Gastroesophageal sphincter (tissue), 4 donors: ENCODE results near the gene SDK1. TPM values are rescaled to one million over a fixed set of nuclear protein-coding genes. Genes with fewer than 3 reads are reported as not detected.

Source experiments
- ATAC-seq: fragments of 150-250 bp; one replicate; pipeline ENCODE4 v1.9.1; 2016; ENCODE audit warnings: mild to moderate bottlenecking, moderate library complexity
- H3K27ac ChIP-seq, 4 donors: fragments of 200-600 bp; sonication (generic) in 3 of 4; 1 replicate in 3 of 4; 2 replicates in 1 of 4; pipeline ENCODE4 v1.5.1; 2016 to 2019
- H3K27me3 ChIP-seq: fragments of 200-600 bp; sonication (generic); one replicate; pipeline ENCODE4 v1.5.1; 2019
- H3K36me3 ChIP-seq, 2 donors: fragments of 200-600 bp; sonication (generic); one replicate each; pipeline ENCODE4 v1.5.1; 2019; ENCODE audit warnings: control low read depth in 1 of 2
- H3K4me1 ChIP-seq, 3 donors: fragments of 200-600 bp; sonication (generic); 1 replicate in 2 of 3; 2 replicates in 1 of 3; pipeline ENCODE4 v1.5.1; 2016 to 2019; ENCODE audit warnings: control low read depth in 2 of 3
- H3K4me3 ChIP-seq, 2 donors: fragments of 200-600 bp; sonication (generic); one replicate each; pipeline ENCODE4 v1.5.1; 2019; ENCODE audit warnings: mild to moderate bottlenecking in 1 of 2, moderate library complexity in 1 of 2
- H3K9me3 ChIP-seq, 3 donors: fragments of 200-600 bp; sonication (generic); one replicate each; pipeline ENCODE4 v1.5.1; 2017 to 2019; ENCODE audit warnings: control low read depth in 2 of 3
- EP300 ChIP-seq: sonication (generic); formaldehyde crosslinking; IDR thresholded peaks from one replicate; pipeline ENCODE4 v1.6.1; 2017; ENCODE audit warnings: antibody characterized with exemption, mild to moderate bottlenecking
- POLR2A ChIP-seq, 2 donors: fragments of 450-650 bp; IDR thresholded peaks; one replicate each; pipeline ENCODE4 v1.6.1; 2017; ENCODE audit warnings: antibody characterized with exemption in 2 of 2, mild to moderate bottlenecking in 2 of 2, moderate library complexity in 1 of 2
- POLR2AphosphoS5 ChIP-seq: sonication (generic); formaldehyde crosslinking; IDR thresholded peaks from one replicate; pipeline ENCODE4 v1.6.1; 2017; ENCODE audit warnings: antibody characterized with exemption
- WGBS, 2 donors: methylation state at CpG; one replicate each; pipeline ENCODE4 v1.1.5; 2018; ENCODE audit warnings: low coverage in 1 of 2; 5-methylcytosine and 5-hydroxymethylcytosine counted together
- total RNA-seq, 4 donors: library from RNA; depleted of rRNA; stranded (reverse); fragments of >200 nt; gene quantifications; one replicate each; pipeline ENCODE4 v1.1.0, GENCODE V29; 2016
- TF ChIP-seq, protein P1 (sequence below), 4 experiments: fragments of 200-600 bp in 2 of 4; fragments of 450-650 bp in 2 of 4; sonication (generic) in 1 of 4; IDR thresholded peaks; one replicate each; pipeline ENCODE4 v1.5.1; 2017 to 2019; ENCODE audit warnings: antibody characterized with exemption in 4 of 4, mild to moderate bottlenecking in 2 of 4, moderate library complexity in 2 of 4

SDK1 gene
- total RNA-seq, 4 donors from 2014 or later: 6.1 to 13.6 (median 8.7) TPM

GRCh38 chr7:4124556-4125477 is 823.8 kb downstream of the SDK1 start:
- no peak for TF ChIP-seq EP300
- TF ChIP-seq POLR2AphosphoS5: no peak
- TF ChIP-seq POLR2A (IDR thresholded peaks at IDR 0.05): no peak
- TF ChIP-seq, protein P1, sequence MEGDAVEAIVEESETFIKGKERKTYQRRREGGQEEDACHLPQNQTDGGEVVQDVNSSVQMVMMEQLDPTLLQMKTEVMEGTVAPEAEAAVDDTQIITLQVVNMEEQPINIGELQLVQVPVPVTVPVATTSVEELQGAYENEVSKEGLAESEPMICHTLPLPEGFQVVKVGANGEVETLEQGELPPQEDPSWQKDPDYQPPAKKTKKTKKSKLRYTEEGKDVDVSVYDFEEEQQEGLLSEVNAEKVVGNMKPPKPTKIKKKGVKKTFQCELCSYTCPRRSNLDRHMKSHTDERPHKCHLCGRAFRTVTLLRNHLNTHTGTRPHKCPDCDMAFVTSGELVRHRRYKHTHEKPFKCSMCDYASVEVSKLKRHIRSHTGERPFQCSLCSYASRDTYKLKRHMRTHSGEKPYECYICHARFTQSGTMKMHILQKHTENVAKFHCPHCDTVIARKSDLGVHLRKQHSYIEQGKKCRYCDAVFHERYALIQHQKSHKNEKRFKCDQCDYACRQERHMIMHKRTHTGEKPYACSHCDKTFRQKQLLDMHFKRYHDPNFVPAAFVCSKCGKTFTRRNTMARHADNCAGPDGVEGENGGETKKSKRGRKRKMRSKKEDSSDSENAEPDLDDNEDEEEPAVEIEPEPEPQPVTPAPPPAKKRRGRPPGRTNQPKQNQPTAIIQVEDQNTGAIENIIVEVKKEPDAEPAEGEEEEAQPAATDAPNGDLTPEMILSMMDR (IDR thresholded peaks at IDR 0.05): no peak
- ATAC-seq: no peak
- WGBS, 2 donors: 92 to 97% methylated on average over 3 to 5 of the region's 5 CpGs

DNA sequence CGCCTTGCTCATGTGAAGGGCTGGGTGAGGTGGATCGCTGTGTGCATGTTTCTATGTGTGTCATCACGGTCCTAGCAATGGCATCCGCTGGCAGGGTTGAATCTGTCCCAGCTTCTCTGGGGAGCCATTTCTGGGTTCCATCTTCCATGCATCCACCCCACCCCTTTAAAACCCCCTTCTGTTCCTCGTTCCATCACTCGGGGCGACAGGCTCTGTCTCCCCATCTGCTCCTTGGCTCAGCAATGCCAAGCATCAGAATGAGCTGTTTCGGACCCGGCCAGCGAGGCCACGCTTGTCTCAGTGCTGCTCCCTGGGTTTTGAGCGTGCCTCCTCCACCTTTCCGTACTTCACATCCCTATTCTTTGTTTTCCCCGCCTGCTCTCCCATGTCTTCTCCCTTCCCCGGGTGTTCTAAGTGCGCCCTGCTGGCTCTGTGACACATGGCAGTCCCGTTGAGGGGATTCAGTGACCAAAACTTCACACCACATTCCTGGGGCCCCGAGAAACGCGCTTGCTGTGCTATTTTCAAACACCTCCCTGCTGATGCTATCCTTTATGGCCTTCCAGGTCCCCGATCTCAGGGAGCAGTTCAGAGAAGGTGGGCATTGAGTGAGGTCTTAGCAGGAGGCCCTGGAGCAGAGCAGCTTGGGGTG is 827.0 kb downstream of the SDK1 start:
- no peak for ATAC-seq
- H3K27ac ChIP-seq: no peak overlapping the region

More at GRCh38 chr7:4124556-4125477, 823.8 kb downstream of the SDK1 start:
- peaks cover 0 to 12% (median 0%) of the 10 kb centered on the region in 3 donors for H3K9me3 ChIP-seq
- no peaks in the 10 kb centered on the region for H3K36me3 ChIP-seq
- H3K27me3 ChIP-seq: no peaks in the 10 kb centered on the region
- no peak overlapping the region for H3K4me3 ChIP-seq
- H3K27ac ChIP-seq: no peak overlapping the region
- no peaks in the 10 kb centered on the region for H3K4me1 ChIP-seq

GRCh38 chr7:4129481-4130122 is 828.5 kb downstream of the SDK1 start:
- ATAC-seq: no peak
- no peaks in the 10 kb centered on the region for H3K9me3 ChIP-seq
- H3K4me3 ChIP-seq: no peak overlapping the region
- H3K27me3 ChIP-seq: no peaks in the 10 kb centered on the region
- no peaks in the 10 kb centered on the region for H3K36me3 ChIP-seq
- WGBS, 2 donors: 83 to 100% methylated on average over 2 to 17 of the region's 29 CpGs
- no peaks in the 10 kb centered on the region for H3K4me1 ChIP-seq
- no peak for TF ChIP-seq POLR2A (IDR thresholded peaks at IDR 0.05)
- no peak overlapping the region for H3K27ac ChIP-seq

More for the DNA sequence above, 827.0 kb downstream of the SDK1 start:
- Histone ChIP-seq H3K36me3 (no peaks in the 10 kb centered on the region), H3K27me3 (no peaks in the 10 kb centered on the region), H3K4me1 (no peaks in the 10 kb centered on the region), H3K9me3 (no peaks in the 10 kb centered on the region), H3K4me3 (no peak overlapping the region)
- WGBS, 2 donors: 87 to 94% methylated on average over 6 to 14 of the region's 21 CpGs
- TF ChIP-seq POLR2AphosphoS5 (no peak), EP300 (no peak), POLR2A (IDR thresholded peaks at IDR 0.05) (no peak)
- TF ChIP-seq, protein P1 (IDR thresholded peaks at IDR 0.05): no peak

DNA sequence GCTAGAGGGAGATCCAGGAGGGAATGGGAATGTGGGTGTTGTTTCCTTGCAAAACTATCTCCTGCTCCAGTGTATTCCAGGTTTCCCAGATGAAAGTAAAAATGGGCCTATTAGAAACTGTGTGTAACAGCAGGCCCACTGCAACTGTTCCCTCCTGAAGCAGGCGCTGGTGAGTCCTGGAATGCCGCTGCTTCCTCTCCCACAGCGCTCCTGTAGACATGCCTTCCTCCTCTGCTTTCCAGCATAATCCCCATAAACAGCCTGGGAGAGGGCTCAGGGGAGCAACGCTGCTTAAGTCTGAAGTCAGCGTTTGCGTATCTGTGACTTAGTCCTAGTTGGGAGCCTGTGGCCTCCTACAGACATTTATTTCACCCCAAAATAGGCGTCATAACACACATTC is 830.0 kb downstream of the SDK1 start:
- Histone ChIP-seq H3K27me3 (no peaks in the 10 kb centered on the region), H3K27ac (no peak overlapping the region), H3K36me3 (no peaks in the 10 kb centered on the region), H3K9me3 (no peaks in the 10 kb centered on the region), H3K4me3 (no peak overlapping the region), H3K4me1 (no peaks in the 10 kb centered on the region)
- TF ChIP-seq, protein P1 (IDR thresholded peaks at IDR 0.05): no peak
- no peak for TF ChIP-seq EP300
- TF ChIP-seq POLR2A (IDR thresholded peaks at IDR 0.05): no peak
- TF ChIP-seq POLR2AphosphoS5: no peak
- no peak for ATAC-seq
- WGBS, 2 donors: 63 to 82% methylated on average over 6 to 7 of the region's 7 CpGs

DNA sequence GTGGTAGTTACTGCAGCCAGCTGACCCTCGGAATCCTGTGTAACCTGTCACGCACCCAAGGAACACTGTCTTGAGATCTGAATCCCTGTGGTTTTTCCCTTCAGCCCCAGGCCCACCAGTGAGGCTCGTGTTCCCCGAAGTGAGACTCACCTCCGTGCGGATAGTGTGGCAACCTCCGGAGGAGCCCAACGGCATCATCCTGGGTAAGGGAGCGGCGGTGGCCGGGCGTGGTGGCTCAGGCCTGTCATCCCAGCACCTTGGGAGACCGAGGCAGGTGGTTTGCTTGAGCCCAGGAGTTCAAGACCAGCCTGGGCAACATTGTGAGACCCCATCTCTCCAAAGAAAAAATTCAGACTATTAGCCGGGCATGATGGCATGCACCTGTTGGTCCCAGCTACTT is 831.2 kb downstream of the SDK1 start:
- 96% methylated on average over 5 of the region's 14 CpGs; no CpG with 5 or more reads in 1 of the 2 donors for WGBS, 2 donors
- Histone ChIP-seq H3K4me3 (no peak overlapping the region), H3K27ac (no peak overlapping the region)

More for the DNA sequence above, 831.2 kb downstream of the SDK1 start:
- no peak for ATAC-seq
- no peaks in the 10 kb centered on the region for H3K27me3 ChIP-seq
- no peaks in the 10 kb centered on the region for H3K9me3 ChIP-seq
- H3K36me3 ChIP-seq: no peaks in the 10 kb centered on the region
- TF ChIP-seq EP300 (no peak), POLR2AphosphoS5 (no peak), POLR2A (IDR thresholded peaks at IDR 0.05) (no peak)
- TF ChIP-seq, protein P1 (IDR thresholded peaks at IDR 0.05): no peak
- H3K4me1 ChIP-seq: no peaks in the 10 kb centered on the region
